ENCODE data around the gene FAM200B.

GRCh38 chr4:15692602-15693001 is 11.0 kb downstream of the FAM200B start:
- no peak for TF ChIP-seq POLR2A (IDR thresholded peaks at IDR 0.05)
- TF ChIP-seq CTCF (IDR thresholded peaks at IDR 0.05), result no peak

Measured in testis (tissue), 2 donors.